ENCODE measurements around the gene PRDM16. TPM values are rescaled to one million over a fixed set of nuclear protein-coding genes. Genes with fewer than 3 reads are reported as not detected.

The PRDM16 gene
- total and polyA plus RNA-seq, 2 of the 8 experiments (the other 6 are each of a cell fraction or from before 2014, with no cell fraction given) = 0.39 to 0.43 TPM

- no peak overlapping the region for H3K23ac ChIP-seq (ENCODE audit: insufficient read length)
- ChIA-PET POLR2A (ENCODE audit: partially characterized antibody) (no interaction called here), CTCF (ENCODE audit: partially characterized antibody) (no interaction called here)
- no peak overlapping the region for H3K4me2 ChIP-seq (ENCODE audit: insufficient read depth in 1 of 2, low read depth in 2 of 2, low read length in 2 of 2)
- no peaks in the 10 kb centered on the region for H3K36me3 ChIP-seq (ENCODE audit: control insufficient read depth in 2 of 4, insufficient read depth in 4 of 4, low read length in 3 of 4)
- no peaks in the 10 kb centered on the region for H3K79me1 ChIP-seq (ENCODE audit: low read depth, low read length)
- no peak overlapping the region for H4K91ac ChIP-seq (replicated peaks; ENCODE audit: insufficient read length, low read length)
- no peak overlapping the region for H3K4ac ChIP-seq (replicated peaks; ENCODE audit: insufficient read length, low read depth, low read length)
- no peaks in the 10 kb centered on the region for H3K4me1 ChIP-seq (replicated peaks in 1 of 4; ENCODE audit: control insufficient read depth in 3 of 4, insufficient read depth in 4 of 4, low read length in 3 of 4)
- no peak for DNase-seq (ENCODE audit: low read depth in 1 of 2, low spot score in 2 of 2)
- no peak overlapping the region for H2AK5ac ChIP-seq (ENCODE audit: low read depth, low read length)
- no peak overlapping the region for H2BK12ac ChIP-seq (ENCODE audit: low read depth, low read length)
- no peak for FAIRE-seq
- H2BK15ac ChIP-seq (ENCODE audit: low read length) = no peak overlapping the region
- no peak overlapping the region for H4K5ac ChIP-seq (ENCODE audit: insufficient read length, low read depth, low read length)
- H3K9ac ChIP-seq (replicated peaks in 1 of 4; ENCODE audit: extremely low read depth in 1 of 4, low read depth in 3 of 4, low read length in 3 of 4) = no peak overlapping the region
- no peak overlapping the region for H2BK120ac ChIP-seq (replicated peaks; ENCODE audit: low read depth, low read length)
- no peak overlapping the region for H2AFZ ChIP-seq (ENCODE audit: low read length)
- H3K27me3 ChIP-seq (replicated peaks in 1 of 4; ENCODE audit: control insufficient read depth in 3 of 4, extremely low read depth in 1 of 4, insufficient read depth in 3 of 4, low read length in 3 of 4) = no peaks in the 10 kb centered on the region; a peak in 2 of 7 replicates
- H2BK20ac ChIP-seq (ENCODE audit: low read length) = no peak overlapping the region
- H4K20me1 ChIP-seq (replicated peaks in 1 of 2; ENCODE audit: control insufficient read depth in 1 of 2, insufficient read depth in 2 of 2, low read length in 2 of 2) = peaks cover 0 to 3% of the 10 kb centered on the region in 2 experiments
- no peak overlapping the region for H3K14ac ChIP-seq (ENCODE audit: insufficient read length)
- H4K8ac ChIP-seq (ENCODE audit: extremely low read depth, insufficient read depth, low read length) = no peak overlapping the region
- H2BK5ac ChIP-seq (ENCODE audit: low read depth, low read length) = no peak overlapping the region
- H3K4me3 ChIP-seq (ENCODE audit: extremely low read depth in 1 of 4, insufficient read depth in 2 of 4, low read depth in 3 of 4, low read length in 4 of 4) = no peak overlapping the region
- WGBS, 2 experiments (ENCODE audit: extremely low coverage in 1 of 2, insufficient coverage in 1 of 2, insufficient read length in 1 of 2, insufficient replicate concordance in 2 of 2, low coverage in 1 of 2, low lambda C conversion rate in 2 of 2, missing lambda C conversion rate in 1 of 2) = 88% methylated on average over 19 of the region's 19 CpGs; no CpG with 5 or more reads in 1 of the 2 experiments
- H3K9me3 ChIP-seq (ENCODE audit: insufficient read depth in 2 of 2, low read depth in 1 of 2, low read length in 1 of 2) = no peaks in the 10 kb centered on the region
- H3K23me2 ChIP-seq (ENCODE audit: low read depth, low read length) = no peaks in the 10 kb centered on the region; the same call in 1 of the 2 replicates
- no peak overlapping the region for H3K18ac ChIP-seq (ENCODE audit: extremely low read depth, low read length)
- no peak overlapping the region for H3K56ac ChIP-seq (replicated peaks; ENCODE audit: insufficient read length, low read depth, low read length)
- H3K27ac ChIP-seq (ENCODE audit: low read depth, low read length) = no peak overlapping the region
- TF ChIP-seq CREB1 (IDR thresholded peaks at IDR 0.05) = no peak
- TF ChIP-seq USF2 (IDR thresholded peaks at IDR 0.05; ENCODE audit: low read length) = no peak
- TF ChIP-seq KDM4A (IDR thresholded peaks at IDR 0.05; ENCODE audit: low read depth, low read length, severe bottlenecking) = no peak
- TF ChIP-seq EP300 (IDR thresholded peaks at IDR 0.05; ENCODE audit: borderline replicate concordance in 1 of 2, low read depth in 2 of 2, low read length in 2 of 2) = no peak
- TF ChIP-seq JUN (IDR thresholded peaks at IDR 0.05; ENCODE audit: low read depth, low read length) = no peak
- TF ChIP-seq SIX5 (IDR thresholded peaks at IDR 0.05; ENCODE audit: low read depth, low read length) = no peak
- no peak for TF ChIP-seq TCF12 (IDR thresholded peaks at IDR 0.05; ENCODE audit: low read depth, low read length)
- H3K79me2 ChIP-seq (ENCODE audit: control insufficient read depth in 1 of 2, insufficient read depth in 2 of 2, low read length in 2 of 2) = no peaks in the 10 kb centered on the region
Observed at GRCh38 chr1:3277623-3278022, 208.6 kb downstream of the PRDM16 start.

All from H1 (cell line).